Ovary (tissue), 9 donors: Measurements from ENCODE around the gene RPP30. TPM values are rescaled to one million over a fixed set of nuclear protein-coding genes. Genes with fewer than 3 reads are reported as not detected.

Experiments used
- DNase-seq, 5 donors: peaks; one replicate each; pipeline ENCODE4 v3.0.0-alpha.2; 2019 to 2020
- H3K27ac ChIP-seq, 2 donors: fragments of 200-600 bp; one replicate each; pipeline versions ENCODE4 v1.5.1 to v1.8.0; 2019 to 2022
- H3K27me3 ChIP-seq: fragments of 200-600 bp; one replicate; pipeline ENCODE4 v1.8.0; 2022
- H3K36me3 ChIP-seq: fragments of 200-600 bp; sonication (generic); one replicate; pipeline ENCODE4 v1.5.1; 2019
- H3K4me1 ChIP-seq: one replicate; pipeline ENCODE4 v1.8.1; 2013; ENCODE audit warnings: mild to moderate bottlenecking, moderate library complexity; ENCODE audit not compliant: insufficient read depth
- H3K4me3 ChIP-seq: fragments of 200-600 bp; sonication (generic); one replicate; pipeline ENCODE4 v1.5.1; 2017
- H3K9me3 ChIP-seq, 2 donors: fragments of 200-600 bp in 1 of 2; sonication (generic) in 1 of 2; one replicate each; pipeline versions ENCODE4 v1.5.1 to v1.8.1; 2013 to 2019; ENCODE audit warnings: mild to moderate bottlenecking in 1 of 2, moderate library complexity in 1 of 2
- CTCF ChIP-seq, 3 donors: fragments of 450-650 bp in 2 of 3; fragments of 200-600 bp in 1 of 3; IDR thresholded peaks; one replicate each; pipeline versions ENCODE4 v1.5.1 to v1.8.0; 2016 to 2022; ENCODE audit warnings: antibody characterized with exemption in 3 of 3, mild to moderate bottlenecking in 1 of 3
- EP300 ChIP-seq: sonication (generic); formaldehyde crosslinking; IDR thresholded peaks from one replicate; pipeline ENCODE4 v1.6.1; 2017; ENCODE audit warnings: antibody characterized with exemption
- POLR2A ChIP-seq: fragments of 450-650 bp; IDR thresholded peaks from one replicate; pipeline ENCODE4 v1.6.1; 2017; ENCODE audit warnings: antibody characterized with exemption, mild to moderate bottlenecking, moderate library complexity
- WGBS, 3 donors: extraction: QIAGEN DNeasy Blood & Tissue Kit in 1 of 3; methylation state at CpG; one replicate each; pipeline versions ENCODE4 v1.1.5 to v1.1.7; 2013 to 2017; 5-methylcytosine and 5-hydroxymethylcytosine counted together
- intact Hi-C, 4 donors: fragments of 100-400 bp; cut with DNase I; formaldehyde crosslinking; loops; one replicate each; pipeline versions ENCODE4 v1.11.0 to v1.15.1; 2022 to 2023
- polyA plus RNA-seq, 2 donors: library from polyadenylated mRNA; stranded (reverse); fragments of 200-250 nt in 1 of 2; fragments of 350-450 nt in 1 of 2; fragmentation: Illumina TruSeq in 1 of 2; extraction: RNeasy Lipid Tissue Mini Kit (QIAGEN cat#74804) in 1 of 2; gene quantifications; one replicate each; pipeline ENCODE4 v1.2.3, GENCODE V29; 2013 to 2014
- total RNA-seq, 7 donors: library from RNA; depleted of rRNA in 2 of 7; stranded (reverse); fragments of >200 nt in 2 of 7; fragmentation: NEBNext Ultra II Directional in 3 of 7; extraction: Animal tissue kit (Norgen Biotek cat#: 25700) in 3 of 7; gene quantifications; one replicate each; pipeline versions ENCODE4 v1.1.0 to v1.2.4, GENCODE V29; 2016 to 2023
- donor health status: DM: no; HTN: no; CAD: no; lungs with moderate emphysema.
- donor health status: DM: no; HTN: no; CAD: no.
- donor health status: Bipolar disorder and iron deficiency.
- donor health status: DM: yes; HTN: yes; CAD: no.
- donor health status: DM: no; HTN: no; CAD: no.
- donor health status: DM: yes; HTN: yes; CAD: no.

The RPP30 gene
- total and polyA plus RNA-seq, 9 donors: 20.9 to 35.1 (median 28.6) TPM

- no peaks in the 10 kb centered on the region for H3K36me3 ChIP-seq
- intact Hi-C loops: loop anchor here in 2 of 4 donors (5.0 to 10.0 kb wide), 3 partner anchors 87 to 337 kb away; no protein-coding TSS in a partner anchor
These were observed 46.2 kb downstream of the RPP30 start for GRCh38 chr10:90917968-90918318.

GRCh38 chr10:90919683-90920574 lies 48.2 kb downstream of the RPP30 start:
- Histone ChIP-seq H3K27ac (no peak overlapping the region), H3K4me1 (peaks cover 1% of the 10 kb centered on the region), H3K4me3 (no peak overlapping the region), H3K36me3 (no peaks in the 10 kb centered on the region), H3K9me3 (no peaks in the 10 kb centered on the region), H3K27me3 (no peaks in the 10 kb centered on the region)
- intact Hi-C loops: loop anchor here in 2 of 4 donors (5.0 to 10.0 kb wide), 3 partner anchors 85 to 335 kb away; no protein-coding TSS in a partner anchor
- WGBS, 3 donors: 72 to 79% (median 75%) methylated on average over 8 of the region's 8 CpGs
- no peak for DNase-seq
- TF ChIP-seq EP300: no peak
- TF ChIP-seq CTCF (IDR thresholded peaks at IDR 0.05): no peak
- TF ChIP-seq POLR2A: no peak

More at GRCh38 chr10:90917968-90918318, 46.2 kb downstream of the RPP30 start:
- Histone ChIP-seq H3K4me3 (no peak overlapping the region), H3K27ac (no peak overlapping the region), H3K9me3 (no peaks in the 10 kb centered on the region), H3K4me1 (peaks cover 1% of the 10 kb centered on the region), H3K27me3 (no peaks in the 10 kb centered on the region)
- no peak for TF ChIP-seq EP300
- TF ChIP-seq POLR2A: no peak
- no peak for TF ChIP-seq CTCF (IDR thresholded peaks at IDR 0.05)
- no peak for DNase-seq
- WGBS, 3 donors: 86 to 94% (median 90%) methylated on average over 3 of the region's 3 CpGs

GRCh38 chr10:90920986-90921666 lies 49.4 kb downstream of the RPP30 start, which contains the start of gene ANKRD1:
Gene ANKRD1, minus strand, starts transcription at chr10:90921087. Its CDS starts 60 bp downstream, at chr10:90921027.
- no peak within 1 kb of the TSS for H3K27ac ChIP-seq
- DNase-seq: no peak
- WGBS, 3 donors: 56 to 60% (median 58%) methylated on average over 5 of the region's 5 CpGs
- H3K36me3 ChIP-seq: no peaks in the 10 kb centered on the region
- H3K4me3 ChIP-seq: no peak within 1 kb of the TSS
- H3K4me1 ChIP-seq: peaks cover 1% of the 10 kb centered on the region
- TF ChIP-seq POLR2A (no peak), EP300 (no peak), CTCF (IDR thresholded peaks at IDR 0.05) (no peak)
- no peaks in the 10 kb centered on the region for H3K9me3 ChIP-seq
- intact Hi-C loops: no loop called here
- no peaks in the 10 kb centered on the region for H3K27me3 ChIP-seq

GRCh38 chr10:90921906-90922305 lies 50.1 kb downstream of the RPP30 start:
- 67 to 77% (median 70%) methylated on average over 3 of the region's 3 CpGs for WGBS, 3 donors
- Histone ChIP-seq H3K4me1 (peaks cover 1% of the 10 kb centered on the region), H3K9me3 (no peaks in the 10 kb centered on the region), H3K36me3 (no peaks in the 10 kb centered on the region), H3K27me3 (no peaks in the 10 kb centered on the region), H3K4me3 (no peak overlapping the region), H3K27ac (no peak overlapping the region)
- TF ChIP-seq POLR2A (no peak), EP300 (no peak), CTCF (IDR thresholded peaks at IDR 0.05) (no peak)
- intact Hi-C loops: no loop called here
- no peak for DNase-seq
